HG02759 (cell line): ENCODE measurements around the gene CXorf49B.
"Not testable (repeated sequence)": the region's sequence is repeated elsewhere in the genome, so short reads cannot be mapped to it uniquely, and the experiment has no call there.

Source experiments
- ATAC-seq: cut with Tn5 transposase; IDR thresholded peaks from one replicate; pipeline ENCODE4 v1.9.1; 2021; ENCODE audit warnings: mild to moderate bottlenecking, moderate library complexity; ENCODE audit not compliant: unreplicated experiment

CXorf49B gene

DNA sequence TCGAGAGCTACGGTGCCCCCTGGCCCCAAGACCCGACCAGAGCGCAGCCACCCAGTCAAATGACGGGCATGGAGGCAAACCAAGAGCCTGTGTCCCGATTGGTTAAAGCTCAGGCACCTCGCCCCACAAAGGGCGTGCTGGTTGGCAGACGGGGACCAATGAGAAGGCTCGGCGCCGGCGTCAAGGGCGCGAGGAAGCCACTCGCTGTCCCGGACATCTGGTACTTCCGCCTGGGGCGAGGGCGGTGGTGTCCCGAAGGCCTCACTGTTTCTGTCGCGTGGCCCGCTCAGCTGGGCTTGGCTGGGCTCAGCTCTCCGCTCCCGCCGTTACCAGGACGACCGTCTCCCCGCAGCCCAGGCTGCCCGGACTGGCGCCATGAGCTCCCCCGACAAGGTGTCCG lies at the start of gene CXorf49B:
CXorf49B (plus strand) TSS at position 301 of the 400 bp plus-strand sequence; CDS start at position 376, 75 bp downstream.
- ATAC-seq, result not testable (repeated sequence)

DNA sequence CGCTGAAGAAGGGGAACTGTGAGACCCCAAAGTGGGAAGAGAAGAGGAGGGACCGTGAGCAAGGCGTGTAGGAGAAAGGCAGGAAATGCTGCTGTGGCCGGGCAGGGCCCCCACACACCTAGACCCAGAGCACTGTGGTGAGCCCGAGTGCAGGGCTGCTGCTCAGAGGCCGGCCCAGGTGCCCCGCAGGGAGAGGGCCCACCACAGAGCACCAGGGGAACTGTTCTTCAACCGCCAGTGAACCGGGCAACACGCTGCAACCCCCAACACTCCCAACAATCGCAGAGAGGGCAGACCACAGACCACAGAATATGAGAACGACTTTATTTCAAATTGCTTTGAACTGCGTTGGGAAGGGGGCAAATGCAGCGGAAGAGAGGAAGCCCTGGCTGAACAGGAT lies 49.1 kb upstream of the CXorf49B start:
- not testable (repeated sequence) for ATAC-seq

DNA sequence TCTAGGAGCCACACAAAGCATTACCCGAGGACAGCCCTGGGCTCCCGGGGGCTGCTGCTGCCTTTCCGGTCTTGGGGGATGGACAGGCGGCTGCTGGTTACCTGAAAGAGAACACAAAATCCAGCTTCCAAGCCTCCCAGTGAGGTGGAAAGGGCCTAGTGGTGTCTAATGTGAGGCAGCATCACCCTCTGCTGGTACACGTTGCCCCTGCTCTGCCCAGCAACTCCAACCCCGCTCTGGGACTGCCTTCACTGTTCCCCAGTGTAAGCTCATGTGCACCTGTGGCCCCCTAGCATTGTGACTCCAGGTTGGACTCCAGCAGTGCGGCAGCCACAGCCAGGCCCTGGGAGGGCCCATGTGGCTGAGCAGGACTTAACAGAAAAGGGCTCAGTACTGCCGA lies 47.6 kb upstream of the CXorf49B start:
- not testable (repeated sequence) for ATAC-seq

DNA sequence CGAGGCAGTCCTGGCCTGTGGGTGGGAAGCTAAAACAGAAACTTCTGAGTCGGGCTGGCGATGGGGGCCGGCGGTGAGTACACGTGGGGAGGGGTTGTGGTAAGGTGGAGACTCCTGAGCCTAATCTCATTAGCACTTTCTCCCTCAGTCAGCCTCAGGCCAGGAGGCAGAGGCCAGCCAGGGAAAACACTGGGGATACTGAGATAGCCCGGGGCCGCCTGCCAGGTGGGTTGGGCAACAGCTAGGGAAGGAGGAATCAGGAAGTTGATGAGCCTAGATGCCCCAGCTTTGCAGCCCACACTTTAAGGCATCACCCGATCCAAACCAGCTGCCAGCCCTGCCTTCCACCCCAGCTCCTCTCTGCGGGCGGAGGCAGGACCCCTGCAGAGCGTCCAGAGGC lies 46.8 kb upstream of the CXorf49B start:
- not testable (repeated sequence) for ATAC-seq

DNA sequence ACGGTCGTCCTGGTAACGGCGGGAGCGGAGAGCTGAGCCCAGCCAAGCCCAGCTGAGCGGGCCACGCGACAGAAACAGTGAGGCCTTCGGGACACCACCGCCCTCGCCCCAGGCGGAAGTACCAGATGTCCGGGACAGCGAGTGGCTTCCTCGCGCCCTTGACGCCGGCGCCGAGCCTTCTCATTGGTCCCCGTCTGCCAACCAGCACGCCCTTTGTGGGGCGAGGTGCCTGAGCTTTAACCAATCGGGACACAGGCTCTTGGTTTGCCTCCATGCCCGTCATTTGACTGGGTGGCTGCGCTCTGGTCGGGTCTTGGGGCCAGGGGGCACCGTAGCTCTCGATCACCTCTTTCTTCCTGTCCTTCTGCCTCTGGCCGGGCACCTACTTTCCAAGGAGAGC lies 45.0 kb upstream of the CXorf49B start, which contains the start of gene CXorf49:
CXorf49 (minus strand) TSS at position 101 of the 400 bp plus-strand sequence. CDS start 134 bp downstream, outside the sequence.
- not testable (repeated sequence) for ATAC-seq

DNA sequence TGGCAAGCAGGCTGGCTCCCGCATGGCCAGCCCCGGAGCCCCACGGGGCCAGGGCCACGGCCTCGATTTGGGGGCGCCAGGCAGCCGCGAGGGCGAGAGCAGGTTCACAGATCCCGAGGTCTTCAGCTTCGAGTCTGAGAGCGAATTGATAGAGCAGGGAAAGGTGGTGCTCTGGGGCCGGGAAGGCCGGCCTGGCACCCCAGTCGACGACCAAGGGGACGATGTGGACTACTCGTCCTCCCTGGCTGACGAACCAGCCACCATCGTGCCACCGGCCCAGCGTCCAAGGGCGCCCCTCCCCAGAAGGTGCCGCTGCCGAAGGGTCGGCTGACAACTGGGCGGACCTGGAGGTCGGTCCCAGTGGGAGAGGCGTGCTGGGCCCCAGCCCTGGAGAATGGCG lies 44.0 kb upstream of the CXorf49B start:
- not testable (repeated sequence) for ATAC-seq

DNA sequence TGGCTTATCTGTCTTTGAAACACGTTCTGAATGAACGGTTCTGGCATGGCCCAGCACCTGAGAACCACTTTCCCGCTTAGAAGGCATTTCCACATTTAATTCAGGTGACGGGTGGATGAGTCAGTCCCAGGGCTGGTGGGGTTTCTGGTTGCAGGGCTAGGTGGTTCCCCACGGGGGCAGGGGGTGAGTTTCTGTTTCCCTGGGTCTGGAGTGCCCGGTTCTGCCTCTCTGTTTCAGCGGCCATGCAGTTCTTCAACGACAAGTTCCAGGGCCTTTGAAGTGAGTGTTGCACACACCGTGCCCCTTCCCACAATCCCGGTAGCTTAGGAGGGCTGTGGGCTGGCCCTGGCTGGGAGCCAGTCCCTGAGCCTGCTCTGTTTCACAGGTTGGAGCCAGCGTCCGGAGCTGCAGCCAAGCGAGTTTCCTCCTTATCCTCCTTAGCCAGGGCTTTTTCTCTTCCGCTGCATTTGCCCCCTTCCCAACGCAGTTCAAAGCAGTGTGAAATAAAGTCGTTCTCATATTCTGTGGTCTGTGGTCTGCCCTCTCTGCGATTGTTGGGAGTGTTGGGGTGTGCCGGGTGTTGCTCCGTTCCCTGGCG lies 42.8 kb upstream of the CXorf49B start:
- ATAC-seq, result not testable (repeated sequence)

DNA sequence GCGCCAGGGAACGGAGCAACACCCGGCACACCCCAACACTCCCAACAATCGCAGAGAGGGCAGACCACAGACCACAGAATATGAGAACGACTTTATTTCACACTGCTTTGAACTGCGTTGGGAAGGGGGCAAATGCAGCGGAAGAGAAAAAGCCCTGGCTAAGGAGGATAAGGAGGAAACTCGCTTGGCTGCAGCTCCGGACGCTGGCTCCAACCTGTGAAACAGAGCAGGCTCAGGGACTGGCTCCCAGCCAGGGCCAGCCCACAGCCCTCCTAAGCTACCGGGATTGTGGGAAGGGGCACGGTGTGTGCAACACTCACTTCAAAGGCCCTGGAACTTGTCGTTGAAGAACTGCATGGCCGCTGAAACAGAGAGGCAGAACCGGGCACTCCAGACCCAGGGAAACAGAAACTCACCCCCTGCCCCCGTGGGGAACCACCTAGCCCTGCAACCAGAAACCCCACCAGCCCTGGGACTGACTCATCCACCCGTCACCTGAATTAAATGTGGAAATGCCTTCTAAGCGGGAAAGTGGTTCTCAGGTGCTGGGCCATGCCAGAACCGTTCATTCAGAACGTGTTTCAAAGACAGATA lies 2.4 kb upstream of the CXorf49B start:
- ATAC-seq, result not testable (repeated sequence)

DNA sequence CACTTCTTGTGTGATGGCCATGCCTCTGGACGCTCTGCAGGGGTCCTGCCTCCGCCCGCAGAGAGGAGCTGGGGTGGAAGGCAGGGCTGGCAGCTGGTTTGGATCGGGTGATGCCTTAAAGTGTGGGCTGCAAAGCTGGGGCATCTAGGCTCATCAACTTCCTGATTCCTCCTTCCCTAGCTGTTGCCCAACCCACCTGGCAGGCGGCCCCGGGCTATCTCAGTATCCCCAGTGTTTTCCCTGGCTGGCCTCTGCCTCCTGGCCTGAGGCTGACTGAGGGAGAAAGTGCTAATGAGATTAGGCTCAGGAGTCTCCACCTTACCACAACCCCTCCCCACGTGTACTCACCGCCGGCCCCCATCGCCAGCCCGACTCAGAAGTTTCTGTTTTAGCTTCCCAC lies 1.7 kb downstream of the CXorf49B start:
- not testable (repeated sequence) for ATAC-seq

DNA sequence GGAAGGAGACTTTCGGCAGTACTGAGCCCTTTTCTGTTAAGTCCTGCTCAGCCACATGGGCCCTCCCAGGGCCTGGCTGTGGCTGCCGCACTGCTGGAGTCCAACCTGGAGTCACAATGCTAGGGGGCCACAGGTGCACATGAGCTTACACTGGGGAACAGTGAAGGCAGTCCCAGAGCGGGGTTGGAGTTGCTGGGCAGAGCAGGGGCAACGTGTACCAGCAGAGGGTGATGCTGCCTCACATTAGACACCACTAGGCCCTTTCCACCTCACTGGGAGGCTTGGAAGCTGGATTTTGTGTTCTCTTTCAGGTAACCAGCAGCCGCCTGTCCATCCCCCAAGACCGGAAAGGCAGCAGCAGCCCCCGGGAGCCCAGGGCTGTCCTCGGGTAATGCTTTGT lies 2.5 kb downstream of the CXorf49B start:
- not testable (repeated sequence) for ATAC-seq

DNA sequence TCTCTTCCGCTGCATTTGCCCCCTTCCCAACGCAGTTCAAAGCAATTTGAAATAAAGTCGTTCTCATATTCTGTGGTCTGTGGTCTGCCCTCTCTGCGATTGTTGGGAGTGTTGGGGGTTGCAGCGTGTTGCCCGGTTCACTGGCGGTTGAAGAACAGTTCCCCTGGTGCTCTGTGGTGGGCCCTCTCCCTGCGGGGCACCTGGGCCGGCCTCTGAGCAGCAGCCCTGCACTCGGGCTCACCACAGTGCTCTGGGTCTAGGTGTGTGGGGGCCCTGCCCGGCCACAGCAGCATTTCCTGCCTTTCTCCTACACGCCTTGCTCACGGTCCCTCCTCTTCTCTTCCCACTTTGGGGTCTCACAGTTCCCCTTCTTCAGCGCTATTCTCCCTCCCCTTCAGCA lies 4.0 kb downstream of the CXorf49B start:
- ATAC-seq, result not testable (repeated sequence)

DNA sequence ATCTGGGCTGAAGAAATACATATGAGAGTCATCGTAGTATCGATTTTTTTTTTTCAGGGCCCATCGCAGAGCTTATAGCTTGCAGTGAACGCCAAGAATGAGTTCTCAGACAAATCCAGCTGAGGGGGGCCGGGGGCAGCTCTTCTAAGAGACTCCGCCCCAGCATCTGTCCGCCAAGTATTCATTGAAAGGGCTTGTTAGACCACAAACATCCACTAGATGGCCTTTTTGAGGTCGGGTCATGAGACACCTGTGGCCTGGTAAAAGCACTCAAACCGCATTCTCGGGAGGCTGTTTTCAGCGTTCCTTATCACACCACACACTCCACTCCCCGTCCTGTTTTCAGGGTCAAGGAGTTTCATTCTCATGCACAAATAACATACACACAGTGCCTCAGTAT lies 15.2 kb downstream of the CXorf49B start:
- peak; percentile 75 for ATAC-seq

DNA sequence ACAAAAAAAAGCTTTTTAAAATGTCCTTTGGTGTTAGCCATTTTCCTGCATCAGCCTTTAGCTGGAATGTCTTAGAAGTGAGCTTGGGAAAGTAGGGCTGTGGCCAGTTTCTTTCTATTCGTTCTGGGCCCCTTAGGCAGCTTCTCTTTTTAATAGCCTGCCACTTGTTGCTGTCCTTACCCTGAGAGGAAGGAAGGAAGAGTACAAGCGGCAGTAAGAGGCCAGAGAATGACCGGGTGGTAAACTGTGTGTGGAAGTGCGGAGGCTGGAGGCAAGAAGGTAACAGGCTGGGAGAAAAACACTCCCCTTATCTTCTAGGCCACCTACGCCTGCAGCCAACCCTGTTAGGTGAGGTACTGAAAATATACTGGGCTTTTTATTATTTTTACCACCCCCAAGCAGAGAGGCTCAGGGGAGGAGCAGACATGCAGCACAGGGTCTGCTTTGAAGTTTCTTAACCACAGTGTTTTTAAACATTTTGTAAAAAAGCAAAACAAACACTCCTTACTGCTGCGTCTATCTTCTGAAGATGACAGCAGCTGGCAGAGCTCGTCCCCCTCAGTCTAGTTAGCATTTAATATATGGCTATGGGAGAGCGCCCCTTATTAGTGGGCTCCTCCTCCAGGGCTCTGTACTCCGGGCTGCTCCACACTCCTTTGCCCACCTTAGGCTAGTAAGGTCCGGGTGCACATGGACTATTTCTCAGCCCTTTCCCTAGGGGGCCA lies 19.2 kb downstream of the CXorf49B start:
- not testable (repeated sequence) for ATAC-seq

DNA sequence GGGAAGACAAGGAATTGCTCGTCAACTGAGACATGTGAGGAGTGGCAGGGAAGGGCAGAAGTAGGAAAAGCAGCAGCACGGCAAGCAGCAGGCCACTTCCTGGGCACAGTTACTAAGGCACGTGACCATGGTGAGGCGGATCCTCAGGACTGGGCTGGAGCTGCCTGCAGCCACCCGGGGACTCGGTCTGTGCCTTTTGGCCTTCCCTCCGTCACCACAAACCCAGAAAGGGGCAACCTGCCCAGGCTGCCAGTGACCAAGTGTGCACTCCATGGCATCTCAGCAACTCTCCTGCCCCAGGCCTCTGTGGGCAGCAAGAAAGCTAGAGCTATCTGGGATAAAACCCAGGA lies 19.8 kb downstream of the CXorf49B start:
- ATAC-seq, result not testable (repeated sequence)

DNA sequence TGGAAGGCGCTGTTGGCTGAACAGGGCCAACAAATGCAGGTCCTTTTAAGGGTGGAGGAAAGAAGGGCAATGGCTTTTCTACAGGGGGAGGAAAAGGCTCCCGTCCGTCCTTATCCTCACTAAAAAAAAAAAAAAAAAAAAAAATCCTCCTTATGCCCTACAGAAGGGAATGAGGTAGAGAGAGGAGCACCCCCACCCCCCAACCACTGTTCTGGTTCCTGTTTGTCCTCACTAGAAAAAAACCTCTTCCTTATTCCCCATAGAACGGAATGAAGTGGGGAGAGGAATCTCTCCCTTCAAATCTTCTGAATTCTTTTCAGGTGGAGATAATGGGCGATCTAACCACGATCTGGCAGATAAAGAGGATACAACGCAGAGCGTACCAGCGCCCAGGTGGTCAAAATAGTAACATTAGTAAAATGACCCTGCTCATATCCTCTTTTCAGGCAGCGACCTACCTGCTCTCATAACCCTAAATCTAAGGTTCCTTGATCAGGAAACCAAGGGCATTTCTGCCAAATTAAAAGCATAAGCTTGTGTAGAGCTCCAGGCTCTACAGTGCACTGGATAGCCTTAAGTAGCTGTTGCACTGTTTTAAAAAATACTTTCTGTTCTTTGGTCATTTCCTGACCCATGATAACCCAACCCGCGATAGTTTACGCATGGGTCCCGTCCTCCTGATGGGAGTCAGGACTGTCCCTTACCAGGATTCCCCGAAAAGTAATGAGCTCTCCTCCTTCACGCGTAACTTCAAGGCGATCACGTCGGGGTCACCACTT lies 20.6 kb downstream of the CXorf49B start:
- peak; percentile 60 for ATAC-seq

DNA sequence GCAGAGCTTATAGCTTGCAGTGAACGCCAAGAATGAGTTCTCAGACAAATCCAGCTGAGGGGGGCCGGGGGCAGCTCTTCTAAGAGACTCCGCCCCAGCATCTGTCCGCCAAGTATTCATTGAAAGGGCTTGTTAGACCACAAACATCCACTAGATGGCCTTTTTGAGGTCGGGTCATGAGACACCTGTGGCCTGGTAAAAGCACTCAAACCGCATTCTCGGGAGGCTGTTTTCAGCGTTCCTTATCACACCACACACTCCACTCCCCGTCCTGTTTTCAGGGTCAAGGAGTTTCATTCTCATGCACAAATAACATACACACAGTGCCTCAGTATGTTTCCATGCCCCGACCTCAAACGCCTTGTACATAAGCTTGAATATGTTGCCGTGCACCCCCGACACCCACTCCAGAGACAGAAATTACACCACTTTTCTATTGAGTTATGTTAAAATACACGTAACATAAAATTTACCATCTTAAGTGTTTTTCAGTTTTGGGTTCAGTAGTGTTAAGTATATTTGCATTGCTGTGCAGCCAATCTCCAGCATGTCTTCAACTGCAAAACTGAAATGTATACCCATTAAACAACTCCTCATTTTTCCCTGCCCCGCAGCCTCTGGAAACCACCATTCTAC lies 21.3 kb downstream of the CXorf49B start:
- peak; percentile 82 for ATAC-seq

DNA sequence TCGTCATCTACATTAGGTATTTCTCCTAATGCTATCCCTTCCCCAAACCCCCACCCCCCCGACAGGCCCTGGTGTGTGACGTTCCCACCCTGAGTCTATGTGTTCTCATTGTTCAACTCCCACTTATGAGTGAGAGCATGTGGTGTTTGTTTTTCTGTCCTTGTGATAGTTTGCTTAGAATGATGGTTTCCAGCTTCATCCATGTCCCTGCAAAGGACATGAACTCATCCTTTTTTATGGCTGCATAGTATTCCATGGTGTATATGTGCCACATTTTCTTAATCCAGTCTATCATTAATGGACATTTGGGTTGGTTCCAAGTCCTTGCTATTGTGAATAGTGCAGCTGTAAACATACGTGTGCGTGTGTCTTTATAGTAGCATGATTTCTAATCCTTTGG lies 43.3 kb downstream of the CXorf49B start:
- ATAC-seq, result not testable (repeated sequence)

DNA sequence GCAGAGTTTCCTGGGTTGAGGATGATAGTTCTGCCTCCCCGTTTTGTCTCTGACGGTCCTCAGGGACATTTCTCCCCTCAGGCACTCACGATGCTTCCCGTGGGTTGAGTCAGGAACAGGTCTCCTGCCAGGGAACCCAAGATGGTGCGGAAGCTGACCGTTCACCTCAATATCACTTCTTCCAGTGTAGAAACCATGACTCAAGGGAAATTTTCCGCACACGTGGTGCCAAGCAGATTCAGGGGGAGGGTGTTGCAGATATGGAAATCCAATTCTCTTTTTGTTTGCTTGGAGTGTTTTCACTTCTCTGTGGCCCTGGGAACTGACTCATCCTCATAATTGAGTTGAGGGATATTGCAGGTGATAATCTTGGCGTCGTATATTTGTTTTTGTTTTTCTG lies 46.7 kb downstream of the CXorf49B start:
- ATAC-seq, result no peak

DNA sequence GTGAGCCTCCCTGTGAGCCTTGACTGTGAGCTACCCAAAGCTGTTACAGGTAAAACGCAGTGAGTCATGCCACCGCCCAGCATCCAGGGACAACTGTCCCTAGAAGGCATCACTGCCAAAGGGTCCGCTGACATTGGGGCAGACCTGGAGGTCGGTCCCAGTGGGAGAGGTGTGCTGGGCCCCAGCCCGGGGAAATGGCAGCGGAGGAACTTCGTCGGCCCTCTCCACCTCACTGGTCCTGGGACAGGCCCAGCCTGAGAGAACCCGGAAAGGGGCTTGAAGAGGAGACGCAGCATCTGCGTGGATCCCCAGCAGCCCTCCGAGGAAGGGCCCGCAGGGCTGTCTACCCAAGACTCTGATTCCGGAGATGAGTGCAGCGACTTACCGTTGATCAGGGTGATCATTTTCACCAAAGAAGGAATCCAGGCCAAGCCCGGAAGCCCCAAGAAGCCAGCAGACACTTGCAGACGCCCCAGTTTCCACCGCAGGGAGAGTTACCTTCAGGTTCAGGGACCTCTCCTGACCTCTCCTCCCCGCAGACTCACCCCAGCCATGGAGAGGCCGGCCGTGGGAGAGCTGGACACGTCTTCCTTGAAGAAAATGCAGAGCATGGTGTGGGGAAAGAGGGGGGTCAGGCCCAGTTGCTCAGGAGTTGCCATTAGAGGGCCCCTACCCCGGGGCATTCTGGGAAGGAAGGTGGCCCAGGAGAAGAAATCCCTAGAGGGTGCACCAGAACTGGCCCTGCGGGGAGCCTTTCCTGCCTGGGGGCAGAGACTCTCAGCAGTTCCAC lies 51.2 kb downstream of the CXorf49B start:
- no peak for ATAC-seq
